ENCODE results near the gene C7. TPM values are rescaled to one million over a fixed set of nuclear protein-coding genes. Genes with fewer than 3 reads are reported as not detected.

The C7 gene
- total and polyA plus RNA-seq, 2 of the 13 experiments (the other 11 are each of a cell fraction or from before 2014, with no cell fraction given), result 1.7 to 3.5 TPM

DNA sequence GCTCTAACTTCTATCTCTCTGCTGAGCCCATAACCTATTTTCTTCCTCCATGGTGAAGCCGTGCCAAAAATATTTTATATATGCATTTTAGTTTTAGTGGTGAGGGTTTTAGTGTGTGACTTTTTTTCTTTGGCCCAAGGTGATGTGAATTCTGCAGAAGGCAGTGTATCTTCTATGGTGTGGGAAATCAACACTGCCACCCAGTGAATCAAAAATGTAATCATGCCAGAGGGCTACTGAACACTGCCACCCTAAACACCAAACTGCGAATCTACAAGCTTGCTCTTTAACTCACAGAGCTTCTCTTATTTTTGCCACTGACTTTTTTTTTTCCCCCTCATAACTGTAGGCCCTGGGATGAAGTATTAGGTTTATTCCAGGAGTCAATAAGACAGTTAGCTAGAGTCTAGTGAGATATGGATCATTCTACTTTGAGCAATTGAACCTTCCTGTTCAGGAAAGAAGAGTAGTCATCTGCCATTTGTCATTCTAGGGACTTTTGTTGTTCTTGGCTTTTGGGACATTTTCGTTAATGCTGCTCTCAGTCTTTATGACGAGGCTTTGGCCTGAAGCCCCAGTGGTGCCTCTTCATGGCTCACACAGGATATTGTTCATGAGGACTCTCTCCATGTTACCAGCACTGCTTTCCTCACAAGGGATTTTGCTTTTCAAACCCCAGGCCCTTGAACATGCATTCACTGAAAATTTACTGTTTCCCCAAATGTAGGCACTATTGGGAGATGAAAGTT lies 53.1 kb downstream of the C7 start (continued):
- TF ChIP-seq ZNF512B (CRISPR knock-in tag; IDR thresholded peaks at IDR 0.05; ENCODE audit: borderline replicate concordance), result no peak
- no peak for TF ChIP-seq KLF11 (CRISPR knock-in tag; IDR thresholded peaks at IDR 0.05)

GRCh38 chr5:40972434-40972833 lies 63.1 kb downstream of the C7 start:
- WGBS (ENCODE audit: low lambda C conversion rate), result 20% methylated on average over 2 of the region's 2 CpGs
- intact Hi-C loops (cut with micrococcal nuclease; ENCODE audit: unreplicated experiment), result no loop called here
- no peak for TF ChIP-seq DPF2 (CRISPR knock-in tag; IDR thresholded peaks at IDR 0.05; ENCODE audit: borderline replicate concordance, low read depth)
- no peak for TF ChIP-seq CHCHD3 (CRISPR knock-in tag; IDR thresholded peaks at IDR 0.05)
- no peak for TF ChIP-seq RAD21 (CRISPR knock-in tag; IDR thresholded peaks at IDR 0.05)
- no peak for TF ChIP-seq MIXL1 (CRISPR knock-in tag; IDR thresholded peaks at IDR 0.05)
- TF ChIP-seq ZFP1 (CRISPR knock-in tag; IDR thresholded peaks at IDR 0.05), result no peak
- no peak for TF ChIP-seq CBFB (CRISPR knock-in tag; IDR thresholded peaks at IDR 0.05)
- no peak for TF ChIP-seq ZNF224 (CRISPR knock-in tag; IDR thresholded peaks at IDR 0.05)
- TF ChIP-seq, protein P1, sequence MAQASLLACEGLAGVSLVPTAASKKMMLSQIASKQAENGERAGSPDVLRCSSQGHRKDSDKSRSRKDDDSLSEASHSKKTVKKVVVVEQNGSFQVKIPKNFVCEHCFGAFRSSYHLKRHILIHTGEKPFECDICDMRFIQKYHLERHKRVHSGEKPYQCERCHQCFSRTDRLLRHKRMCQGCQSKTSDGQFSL (CRISPR knock-in tag; IDR thresholded peaks at IDR 0.05), result no peak
- TF ChIP-seq SALL1 (CRISPR knock-in tag; IDR thresholded peaks at IDR 0.05), result no peak
- TF ChIP-seq ZNF737 (CRISPR knock-in tag; IDR thresholded peaks at IDR 0.05; ENCODE audit: borderline replicate concordance), result no peak
- TF ChIP-seq USF2 (IDR thresholded peaks at IDR 0.05; ENCODE audit: low read depth, low read length), result no peak
- no peak for TF ChIP-seq USF2 (CRISPR knock-in tag; IDR thresholded peaks at IDR 0.05; ENCODE audit: borderline replicate concordance)
- TF ChIP-seq MXI1 (IDR thresholded peaks at IDR 0.05; ENCODE audit: borderline replicate concordance, low read depth, low read length), result no peak
- ATAC-seq (no peak), FAIRE-seq (no peak), DNase-seq (ENCODE audit: low spot score) (no peak)
- H3K9ac ChIP-seq (ENCODE audit: insufficient read depth, low read depth, low read length), result no peak overlapping the region
- ChIA-PET POLR2A (no interaction called here), CTCF (ENCODE audit: low intra/inter-chr PET ratio, low total read pairs) (no interaction called here)
- no peaks in the 10 kb centered on the region for H3K79me2 ChIP-seq (ENCODE audit: insufficient read depth, low read length)
- no peaks in the 10 kb centered on the region for H3K36me3 ChIP-seq (replicated peaks in 1 of 2; ENCODE audit: control insufficient read depth in 1 of 2, insufficient read depth in 2 of 2, low read length in 2 of 2)
- no peak overlapping the region for H3K27ac ChIP-seq (ENCODE audit: extremely low read length, insufficient read depth, low read length)
- H2AFZ ChIP-seq (ENCODE audit: low read length), result no peak overlapping the region
- H3K9me3 ChIP-seq (ENCODE audit: low read length), result no peaks in the 10 kb centered on the region
- H3K4me1 ChIP-seq (ENCODE audit: insufficient read depth, low read length), result no peaks in the 10 kb centered on the region
- no TSS peak for BruUV-seq (replicated peaks)
- H3K4me2 ChIP-seq (ENCODE audit: low read depth, low read length), result no peak overlapping the region
- in situ Hi-C loops (cut with HindIII; ENCODE audit: extremely low pct_ligation_motif_present, low pct_unique_long_range_greater_than_20kb), result no loop called here
- no peaks in the 10 kb centered on the region for H3K27me3 ChIP-seq (ENCODE audit: control insufficient read depth in 1 of 2, insufficient read depth in 2 of 2, low read length in 2 of 2)
- H3K4me3 ChIP-seq (replicated peaks in 1 of 3; ENCODE audit: insufficient read depth in 1 of 3, low read depth in 2 of 3, low read length in 3 of 3), result no peak overlapping the region
- no peaks in the 10 kb centered on the region for H4K20me1 ChIP-seq (ENCODE audit: insufficient read depth, low read length)
